ENCODE measurements around the gene NQO2. TPM values are rescaled to one million over a fixed set of nuclear protein-coding genes. Genes with fewer than 3 reads are reported as not detected.

The NQO2 gene
- total and polyA plus RNA-seq, 11 donors = 37.0 to 85.4 (median 62.8) TPM

GRCh38 chr6:3039384-3039783 lies 39.7 kb downstream of the NQO2 start:
- H3K4me3 ChIP-seq = no peak overlapping the region
- H3K9me3 ChIP-seq = peaks cover 0 to 9% (median 0%) of the 10 kb centered on the region in 12 donors
- H3K36me3 ChIP-seq = no peaks in the 10 kb centered on the region
- H3K27ac ChIP-seq = no peak overlapping the region
- intact Hi-C loops (cut with DNase I) = no loop called here
- WGBS, 4 donors = 67 to 76% (median 71%) methylated on average over 3 of the region's 3 CpGs
- ATAC-seq = no peak
- DNase-seq = no peak
- H3K4me1 ChIP-seq = peaks cover 0 to 14% (median 0%) of the 10 kb centered on the region in 12 donors
- no peaks in the 10 kb centered on the region for H3K27me3 ChIP-seq
- TF ChIP-seq CTCF (IDR thresholded peaks at IDR 0.05) (no peak), POLR2A (IDR thresholded peaks at IDR 0.05) (no peak)

GRCh38 chr6:3041147-3041546 lies 41.5 kb downstream of the NQO2 start:
- WGBS, 4 donors = 96 to 97% (median 96%) methylated on average over 3 of the region's 3 CpGs
- peaks cover 0 to 14% (median 0%) of the 10 kb centered on the region in 12 donors for H3K4me1 ChIP-seq
- DNase-seq (no peak), ATAC-seq (no peak)
- intact Hi-C loops (cut with DNase I) = no loop called here
- no peak for TF ChIP-seq POLR2A (IDR thresholded peaks at IDR 0.05)
- TF ChIP-seq CTCF (IDR thresholded peaks at IDR 0.05) = no peak
- H3K9me3 ChIP-seq = peaks cover 0 to under 1% (median 0%) of the 10 kb centered on the region in 12 donors
- no peak overlapping the region for H3K4me3 ChIP-seq
- H3K27ac ChIP-seq = peak overlapping the region in 2 of 12 donors; percentile 6 to 24
- H3K36me3 ChIP-seq = no peaks in the 10 kb centered on the region
- H3K27me3 ChIP-seq = no peaks in the 10 kb centered on the region

GRCh38 chr6:3041606-3042005 lies 41.9 kb downstream of the NQO2 start:
- DNase-seq = no peak
- 51 to 60% (median 59%) methylated on average over 2 of the region's 2 CpGs for WGBS, 4 donors
- no peak for TF ChIP-seq CTCF (IDR thresholded peaks at IDR 0.05)
- no peak for TF ChIP-seq POLR2A (IDR thresholded peaks at IDR 0.05)
- Histone ChIP-seq H3K9me3 (no peaks in the 10 kb centered on the region), H3K36me3 (no peaks in the 10 kb centered on the region), H3K27me3 (no peaks in the 10 kb centered on the region), H3K4me1 (peaks cover 0 to 14% (median 0%) of the 10 kb centered on the region in 12 donors), H3K4me3 (no peak overlapping the region), H3K27ac (peak overlapping the region in 2 of 12 donors; percentile 6 to 24)
- intact Hi-C loops (cut with DNase I) = no loop called here
- no peak for ATAC-seq

GRCh38 chr6:3045369-3045768 lies 45.7 kb downstream of the NQO2 start:
- no peak for ATAC-seq
- intact Hi-C loops (cut with DNase I) = no loop called here
- 71 to 81% (median 72%) methylated on average over 4 to 5 of the region's 5 CpGs for WGBS, 4 donors

More at GRCh38 chr6:3045369-3045768, 45.7 kb downstream of the NQO2 start:
- H3K27ac ChIP-seq = no peak overlapping the region
- TF ChIP-seq POLR2A (IDR thresholded peaks at IDR 0.05) = no peak
- TF ChIP-seq CTCF (IDR thresholded peaks at IDR 0.05) = no peak
- no peak for DNase-seq
- no peaks in the 10 kb centered on the region for H3K9me3 ChIP-seq
- peaks cover 0 to 8% (median 0%) of the 10 kb centered on the region in 12 donors for H3K4me1 ChIP-seq
- H3K4me3 ChIP-seq = no peak overlapping the region
- no peaks in the 10 kb centered on the region for H3K36me3 ChIP-seq
- H3K27me3 ChIP-seq = no peaks in the 10 kb centered on the region

Data from heart left ventricle (tissue), 16 donors.